Esophagus muscularis mucosa (tissue), 4 donors: ENCODE measurements around the gene KIRREL2. TPM values are rescaled to one million over a fixed set of nuclear protein-coding genes. Genes with fewer than 3 reads are reported as not detected.

Experiments used
- DNase-seq: peaks from one replicate; pipeline ENCODE4 v3.0.0-alpha.2; 2017; ENCODE audit errors: extremely low spot score
- H3K27ac ChIP-seq, 4 donors: fragments of 200-600 bp; sonication (generic); replicated peaks in 1 of 4; 1 replicate in 3 of 4; 2 replicates in 1 of 4; pipeline ENCODE4 v1.5.1; 2016 to 2019; ENCODE audit warnings: mild to moderate bottlenecking in 1 of 4
- H3K27me3 ChIP-seq, 4 donors: fragments of 200-600 bp; sonication (generic); one replicate each; pipeline versions ENCODE4 v1.5.1 to v1.6.0; 2016 to 2019
- H3K36me3 ChIP-seq, 4 donors: fragments of 200-600 bp; sonication (generic); one replicate each; pipeline ENCODE4 v1.5.1; 2016 to 2019
- H3K4me1 ChIP-seq, 4 donors: fragments of 200-600 bp; sonication (generic); one replicate each; pipeline ENCODE4 v1.5.1; 2016 to 2019
- H3K4me3 ChIP-seq, 4 donors: fragments of 200-600 bp; sonication (generic); 1 replicate in 2 of 4; 2 replicates in 2 of 4; pipeline ENCODE4 v1.5.1; 2016 to 2019; ENCODE audit warnings: mild to moderate bottlenecking in 4 of 4, moderate library complexity in 1 of 4
- H3K9me3 ChIP-seq, 4 donors: fragments of 200-600 bp; sonication (generic); 1 replicate in 3 of 4; 2 replicates in 1 of 4; pipeline ENCODE4 v1.5.1; 2016 to 2019
- EP300 ChIP-seq: sonication (generic); formaldehyde crosslinking; IDR thresholded peaks from one replicate; pipeline ENCODE4 v1.6.1; 2017; ENCODE audit warnings: antibody characterized with exemption
- POLR2A ChIP-seq: fragments of 450-650 bp; IDR thresholded peaks from one replicate; pipeline ENCODE4 v1.6.1; 2017; ENCODE audit warnings: antibody characterized with exemption, moderate library complexity, mild to moderate bottlenecking, low read depth
- POLR2AphosphoS5 ChIP-seq, 2 donors: sonication (generic); formaldehyde crosslinking; IDR thresholded peaks; one replicate each; pipeline ENCODE4 v1.6.1; 2017; ENCODE audit warnings: antibody characterized with exemption in 2 of 2
- WGBS: methylation state at CpG from one replicate; pipeline ENCODE4 v1.1.5; 2018; 5-methylcytosine and 5-hydroxymethylcytosine counted together
- intact Hi-C: fragments of 100-400 bp; cut with DNase I; formaldehyde crosslinking; loops from one replicate; pipeline ENCODE4 v1.15.1; 2023
- small RNA-seq, 3 donors: library from RNA; depleted of rRNA; stranded (forward); fragments of <200 nt; gene quantifications; one replicate each; pipeline ENCODE3, GENCODE V24; 2016
- total RNA-seq, 4 donors: library from RNA; depleted of rRNA; stranded (reverse); fragments of >200 nt; gene quantifications; one replicate each; pipeline versions ENCODE4 v1.1.0 to v1.2.1, GENCODE V29; 2016
- TF ChIP-seq, protein P1 (sequence below), 3 experiments: fragments of 200-600 bp in 2 of 3; fragments of 450-650 bp in 1 of 3; sonication (generic) in 2 of 3; IDR thresholded peaks; one replicate each; pipeline ENCODE4 v1.5.1; 2017 to 2019; ENCODE audit warnings: antibody characterized with exemption in 3 of 3, mild to moderate bottlenecking in 2 of 3, moderate library complexity in 1 of 3

Gene KIRREL2
- total RNA-seq, 4 donors from 2014 or later: not detected

DNA sequence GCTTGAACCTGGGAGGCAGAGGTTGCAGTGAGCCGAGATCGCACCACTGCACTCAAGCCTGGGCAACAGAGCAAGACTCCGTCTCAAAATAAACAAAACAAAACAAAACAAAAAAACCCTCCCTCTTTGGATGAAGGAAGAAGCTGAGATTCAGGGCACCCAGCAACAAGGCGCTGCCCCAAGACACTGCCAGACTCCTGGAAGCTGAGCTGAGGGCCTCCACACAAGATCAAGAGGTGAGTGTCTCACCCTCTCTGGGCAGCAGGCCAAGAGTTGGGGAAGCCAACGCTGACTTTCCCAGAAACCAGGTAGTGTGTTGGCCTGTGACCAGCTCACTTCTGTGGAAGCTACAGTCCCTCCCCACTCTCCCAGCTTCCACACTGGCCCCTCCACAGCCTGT is 55.1 kb downstream of the KIRREL2 start:
- DNase-seq: no peak
- Histone ChIP-seq H3K27ac (no peak overlapping the region), H3K4me1 (peaks cover 0 to 14% (median 10%) of the 10 kb centered on the region in 4 donors), H3K9me3 (no peaks in the 10 kb centered on the region), H3K4me3 (no peak overlapping the region), H3K36me3 (no peaks in the 10 kb centered on the region), H3K27me3 (no peaks in the 10 kb centered on the region)
- TF ChIP-seq POLR2A (no peak), POLR2AphosphoS5 (IDR thresholded peaks at IDR 0.05) (no peak)
- intact Hi-C loops: no loop called here
- WGBS: 54% methylated on average over 5 of the region's 5 CpGs

DNA sequence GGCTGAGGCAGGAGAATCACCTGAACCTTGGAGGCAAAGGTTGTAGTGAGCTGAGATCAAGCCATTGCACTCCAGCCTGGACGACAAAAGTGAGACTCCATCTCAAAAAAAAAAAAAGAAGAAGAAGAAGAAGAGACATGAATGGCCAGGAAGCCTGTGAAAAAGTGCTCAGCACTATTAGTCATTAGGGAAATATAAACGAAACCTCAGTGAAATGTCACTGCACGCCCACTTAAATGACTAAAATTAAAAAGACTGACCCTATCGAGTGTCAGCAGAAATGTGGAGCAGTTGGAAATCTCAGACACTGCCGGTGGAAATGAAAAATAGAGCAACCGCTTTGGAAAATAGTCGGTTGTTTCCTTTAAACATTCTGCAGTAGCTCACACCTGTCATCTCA is 56.9 kb downstream of the KIRREL2 start:
- TF ChIP-seq, protein P1, sequence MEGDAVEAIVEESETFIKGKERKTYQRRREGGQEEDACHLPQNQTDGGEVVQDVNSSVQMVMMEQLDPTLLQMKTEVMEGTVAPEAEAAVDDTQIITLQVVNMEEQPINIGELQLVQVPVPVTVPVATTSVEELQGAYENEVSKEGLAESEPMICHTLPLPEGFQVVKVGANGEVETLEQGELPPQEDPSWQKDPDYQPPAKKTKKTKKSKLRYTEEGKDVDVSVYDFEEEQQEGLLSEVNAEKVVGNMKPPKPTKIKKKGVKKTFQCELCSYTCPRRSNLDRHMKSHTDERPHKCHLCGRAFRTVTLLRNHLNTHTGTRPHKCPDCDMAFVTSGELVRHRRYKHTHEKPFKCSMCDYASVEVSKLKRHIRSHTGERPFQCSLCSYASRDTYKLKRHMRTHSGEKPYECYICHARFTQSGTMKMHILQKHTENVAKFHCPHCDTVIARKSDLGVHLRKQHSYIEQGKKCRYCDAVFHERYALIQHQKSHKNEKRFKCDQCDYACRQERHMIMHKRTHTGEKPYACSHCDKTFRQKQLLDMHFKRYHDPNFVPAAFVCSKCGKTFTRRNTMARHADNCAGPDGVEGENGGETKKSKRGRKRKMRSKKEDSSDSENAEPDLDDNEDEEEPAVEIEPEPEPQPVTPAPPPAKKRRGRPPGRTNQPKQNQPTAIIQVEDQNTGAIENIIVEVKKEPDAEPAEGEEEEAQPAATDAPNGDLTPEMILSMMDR (IDR thresholded peaks at IDR 0.05): no peak
- TF ChIP-seq POLR2A (no peak), POLR2AphosphoS5 (IDR thresholded peaks at IDR 0.05) (no peak), EP300 (no peak)
- intact Hi-C loops: no loop called here
- H3K4me3 ChIP-seq: no peak overlapping the region
- no peaks in the 10 kb centered on the region for H3K9me3 ChIP-seq
- no peak overlapping the region for H3K27ac ChIP-seq
- no peaks in the 10 kb centered on the region for H3K27me3 ChIP-seq
- WGBS: 12% methylated on average over 7 of the region's 7 CpGs
- no peak for DNase-seq
- H3K36me3 ChIP-seq: no peaks in the 10 kb centered on the region
- peaks cover 0 to 8% (median 3%) of the 10 kb centered on the region in 4 donors for H3K4me1 ChIP-seq

DNA sequence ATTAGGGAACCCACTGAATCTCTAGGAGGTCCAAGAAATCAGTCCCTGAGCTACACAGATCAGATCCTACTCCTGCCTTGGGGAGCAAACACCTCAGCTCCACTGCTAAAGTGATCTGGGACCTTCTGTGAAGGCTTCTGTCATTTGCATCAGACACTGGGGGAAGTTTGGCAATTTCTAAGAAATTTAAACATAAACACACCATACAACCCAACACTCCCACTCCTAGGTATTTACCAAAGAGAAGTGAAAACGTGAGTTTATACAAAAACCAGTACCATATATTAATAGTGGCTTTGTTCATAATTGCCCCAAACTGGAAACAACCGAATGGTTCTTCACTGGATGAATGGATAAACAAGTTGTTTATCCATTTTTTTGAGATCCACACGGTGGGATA is 58.7 kb downstream of the KIRREL2 start:
- WGBS: 58% methylated on average over 3 of the region's 3 CpGs
- H3K4me3 ChIP-seq: no peak overlapping the region
- no peaks in the 10 kb centered on the region for H3K36me3 ChIP-seq
- DNase-seq: no peak
- H3K27ac ChIP-seq: no peak overlapping the region
- H3K4me1 ChIP-seq: peaks cover 0 to 8% (median 3%) of the 10 kb centered on the region in 4 donors
- no peaks in the 10 kb centered on the region for H3K27me3 ChIP-seq
- intact Hi-C loops: no loop called here
- H3K9me3 ChIP-seq: no peaks in the 10 kb centered on the region
- TF ChIP-seq, protein P1 (IDR thresholded peaks at IDR 0.05): no peak
- TF ChIP-seq POLR2AphosphoS5 (IDR thresholded peaks at IDR 0.05) (no peak), EP300 (no peak), POLR2A (no peak)

Small RNA genes within 50 kb of the gene (small RNA-seq; reads per million reads assigned to genes)
- 0 reads per million in 3 donors for gene RN7SL402P

Other genes starting within 250 kb of the KIRREL2 start
- gene HAUS5, start 244.2 kb upstream of the KIRREL2 start, total RNA-seq: 1 to 10 TPM; 3.7 to 4.7 (median 4.3) TPM
- gene RBM42, start 227.9 kb upstream of the KIRREL2 start, total RNA-seq: 100 to 1,000 TPM in 2 of 4 donors, 10 to 100 TPM in 2; 63.1 to 112 (median 95.2) TPM
- 1 to 10 TPM in 1 of 4 donors, not detected in 3; 3.4 TPM for gene ETV2, start 215.2 kb upstream of the KIRREL2 start, total RNA-seq
- gene COX6B1, start 208.6 kb upstream of the KIRREL2 start, total RNA-seq: 100 to 1,000 TPM; 205 to 508 (median 313) TPM
- gene UPK1A, start 190.4 kb upstream of the KIRREL2 start, total RNA-seq: not detected
- not detected for gene ZBTB32, start 152.4 kb upstream of the KIRREL2 start, total RNA-seq
- gene KMT2B, start 138.9 kb upstream of the KIRREL2 start, total RNA-seq: 10 to 100 TPM; 22.0 to 30.6 (median 24.2) TPM
- gene IGFLR1, start 114.5 kb upstream of the KIRREL2 start, total RNA-seq: 1 to 10 TPM; 1.7 to 8.1 (median 5.9) TPM
- 10 to 100 TPM in 3 of 4 donors, 1 to 10 TPM in 1; 7.9 to 31.1 (median 20.9) TPM for gene U2AF1L4, start 111.5 kb upstream of the KIRREL2 start, total RNA-seq
- 10 to 100 TPM; 27.4 to 48.7 (median 33.8) TPM for gene PSENEN, start 111.3 kb upstream of the KIRREL2 start, total RNA-seq
- 10 to 100 TPM; 11.6 to 18.3 (median 15.6) TPM for gene LIN37, start 108.3 kb upstream of the KIRREL2 start, total RNA-seq
- 100 to 1,000 TPM in 2 of 4 donors, 10 to 100 TPM in 2; 64.4 to 146 (median 105) TPM for gene HSPB6, start 99.9 kb upstream of the KIRREL2 start, total RNA-seq
- 1 to 10 TPM; 5.6 to 8.7 (median 7.1) TPM for gene PROSER3, start 98.7 kb upstream of the KIRREL2 start, total RNA-seq
- gene ARHGAP33, start 81.3 kb upstream of the KIRREL2 start, total RNA-seq: 10 to 100 TPM in 2 of 4 donors, 1 to 10 TPM in 2; 3.3 to 11.2 (median 7.7) TPM
- gene PRODH2, start 44.1 kb upstream of the KIRREL2 start, total RNA-seq: not detected
- gene NPHS1, start 4.4 kb upstream of the KIRREL2 start, total RNA-seq: not detected
- 10 to 100 TPM in 2 of 4 donors, 1 to 10 TPM in 2; 4.6 to 14.6 (median 8.8) TPM for gene APLP1, start 11.7 kb downstream of the KIRREL2 start, total RNA-seq
- 1 to 10 TPM; 2.5 to 6.2 (median 5.3) TPM for gene NFKBID, start 43.6 kb downstream of the KIRREL2 start, total RNA-seq
- gene HCST, start 45.6 kb downstream of the KIRREL2 start, total RNA-seq: 10 to 100 TPM in 1 of 4 donors, 1 to 10 TPM in 1, not detected in 2; 3.7 to 14.6 TPM
- gene TYROBP, start 51.4 kb downstream of the KIRREL2 start, total RNA-seq: 100 to 1,000 TPM in 1 of 4 donors, 10 to 100 TPM in 3; 47.1 to 145 (median 50.7) TPM
- gene LRFN3, start 79.5 kb downstream of the KIRREL2 start, total RNA-seq: 10 to 100 TPM in 3 of 4 donors, 1 to 10 TPM in 1; 7.5 to 22.6 (median 15.3) TPM
- 10 to 100 TPM; 44.0 to 60.3 (median 50.2) TPM for gene SDHAF1, start 138.3 kb downstream of the KIRREL2 start, total RNA-seq
- gene SYNE4, start 151.9 kb downstream of the KIRREL2 start, total RNA-seq: 1 to 10 TPM in 1 of 4 donors, not detected in 3; 1.3 TPM
- gene ALKBH6, start 157.3 kb downstream of the KIRREL2 start, total RNA-seq: 10 to 100 TPM; 27.0 to 43.6 (median 35.5) TPM
- 10 to 100 TPM; 39.9 to 73.3 (median 51.4) TPM for gene CLIP3, start 176.0 kb downstream of the KIRREL2 start, total RNA-seq
- gene THAP8, start 197.4 kb downstream of the KIRREL2 start, total RNA-seq: 10 to 100 TPM in 2 of 4 donors, 1 to 10 TPM in 2; 6.3 to 21.3 (median 12.1) TPM
- gene WDR62, start 198.0 kb downstream of the KIRREL2 start, total RNA-seq: under 1 TPM in 3 of 4 donors, not detected in 1; 0.26 to 0.52 (median 0.50) TPM